ENCODE data around the gene DCP1B.

DCP1B gene

DNA sequence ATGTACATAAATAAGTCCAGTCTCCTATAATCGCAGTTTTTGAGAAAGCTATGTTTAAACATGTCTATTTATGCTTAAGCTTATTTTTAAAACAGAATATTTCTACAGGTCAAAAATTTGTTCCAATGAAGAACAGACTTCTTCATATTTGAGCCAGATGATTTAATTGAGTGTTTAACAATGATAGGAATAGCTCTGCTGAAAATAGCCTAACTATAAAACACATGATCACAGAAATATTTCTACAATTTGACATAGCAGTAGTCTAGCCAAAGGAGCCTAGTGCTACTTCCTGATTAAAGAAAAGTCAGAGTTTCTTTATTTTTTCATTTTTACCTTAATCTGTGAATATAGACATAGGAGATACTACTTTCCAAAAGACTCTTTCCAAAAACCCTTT, 29.4 kb downstream of the DCP1B start:
- Histone ChIP-seq H3K4ac (ENCODE audit: low read depth in 1 of 2, low read length in 2 of 2) (no peak overlapping the region), H3K9me3 (ENCODE audit: control insufficient read depth, low read length) (no peaks in the 10 kb centered on the region), H2AK5ac (ENCODE audit: low read length, severe bottlenecking) (no peak overlapping the region), H3K4me2 (ENCODE audit: low read length, poor library complexity, severe bottlenecking) (no peak overlapping the region), H3K27ac (ENCODE audit: low read length, poor library complexity, severe bottlenecking) (no peak overlapping the region), H3K79me1 (replicated peaks; ENCODE audit: low read length, poor library complexity, severe bottlenecking) (peaks cover 6% of the 10 kb centered on the region), H3K9ac (ENCODE audit: low read length) (no peak overlapping the region), H3K4me1 (ENCODE audit: control insufficient read depth, insufficient read depth, low read depth, low read length) (peaks cover 3% of the 10 kb centered on the region), H3K23ac (ENCODE audit: low read length in 2 of 2) (no peak overlapping the region), H3K4me3 (ENCODE audit: insufficient read depth in 1 of 2, low read depth in 1 of 2, low read length in 2 of 2) (no peak overlapping the region), H2BK5ac (ENCODE audit: low read depth, low read length, poor library complexity, severe bottlenecking) (no peak overlapping the region), H4K91ac (ENCODE audit: low read length) (no peak overlapping the region), H3K18ac (ENCODE audit: low read depth in 1 of 2, low read length in 2 of 2) (no peak overlapping the region), H2BK12ac (ENCODE audit: low read length in 2 of 2) (no peak overlapping the region), H3K36me3 (ENCODE audit: control insufficient read depth in 1 of 2, insufficient read depth in 2 of 2, low read depth in 1 of 2, low read length in 2 of 2) (peaks cover 4 to 6% of the 10 kb centered on the region in 2 experiments), H3K27me3 (ENCODE audit: control insufficient read depth in 1 of 2, insufficient read depth in 1 of 2, low read length in 2 of 2) (no peaks in the 10 kb centered on the region), H2AFZ (ENCODE audit: low read depth, low read length) (no peak overlapping the region), H2BK120ac (ENCODE audit: low read depth, low read length) (no peak overlapping the region), H2BK15ac (ENCODE audit: low read depth, poor library complexity, severe bottlenecking) (no peak overlapping the region), H4K8ac (ENCODE audit: low read length) (no peak overlapping the region), H3K14ac (ENCODE audit: low read length in 2 of 2) (no peak overlapping the region)
- DNase-seq = no peak
- WGBS = no CpG with 5 or more reads among the region's 1 CpG

DNA sequence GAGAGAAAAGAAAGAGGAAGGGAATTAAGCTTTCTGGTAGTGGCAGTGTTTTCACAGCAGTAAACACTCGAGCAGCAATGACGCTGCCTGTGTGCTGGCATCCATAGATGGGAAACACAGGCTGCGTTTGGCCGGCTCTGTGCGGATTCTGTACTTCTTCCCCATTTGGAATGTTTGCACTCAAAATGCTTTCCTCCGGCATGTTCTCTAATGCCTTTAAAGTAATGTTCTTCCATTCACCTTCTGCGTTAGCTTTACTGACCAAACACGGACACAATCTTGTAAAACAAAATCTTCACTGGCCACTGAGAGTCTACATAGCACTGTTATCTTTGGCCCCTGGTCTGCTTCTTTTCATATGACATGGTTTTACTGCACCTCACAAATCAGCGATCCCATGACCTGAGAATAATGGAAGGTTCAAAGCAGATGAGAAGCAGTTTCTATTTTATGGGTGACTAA, 31.4 kb downstream of the DCP1B start:
- DNase-seq = peak; percentile 71
- H3K23ac ChIP-seq (ENCODE audit: low read length in 2 of 2) = no peak overlapping the region
- H2BK120ac ChIP-seq (ENCODE audit: low read depth, low read length) = no peak overlapping the region
- H3K18ac ChIP-seq (ENCODE audit: low read depth in 1 of 2, low read length in 2 of 2) = no peak overlapping the region
- H3K27me3 ChIP-seq (ENCODE audit: control insufficient read depth in 1 of 2, insufficient read depth in 1 of 2, low read length in 2 of 2) = no peaks in the 10 kb centered on the region
- peak overlapping the region in 1 of 2 experiments; percentile 56 for H3K4me3 ChIP-seq (ENCODE audit: insufficient read depth in 1 of 2, low read depth in 1 of 2, low read length in 2 of 2)
- H3K4me2 ChIP-seq (ENCODE audit: low read length, poor library complexity, severe bottlenecking) = no peak overlapping the region
- no peak overlapping the region for H2BK5ac ChIP-seq (ENCODE audit: low read depth, low read length, poor library complexity, severe bottlenecking)
- no peak overlapping the region for H4K91ac ChIP-seq (ENCODE audit: low read length)
- H3K27ac ChIP-seq (ENCODE audit: low read length, poor library complexity, severe bottlenecking) = peak overlapping the region; percentile 40
- H2AK5ac ChIP-seq (ENCODE audit: low read length, severe bottlenecking) = no peak overlapping the region
- H3K9me3 ChIP-seq (ENCODE audit: control insufficient read depth, low read length) = no peaks in the 10 kb centered on the region
- WGBS = 3% methylated on average over 8 of the region's 9 CpGs
- H3K14ac ChIP-seq (ENCODE audit: low read length in 2 of 2) = no peak overlapping the region
- peaks cover 12% of the 10 kb centered on the region for H3K79me1 ChIP-seq (replicated peaks; ENCODE audit: low read length, poor library complexity, severe bottlenecking)
- peak overlapping the region; percentile 77 for H3K9ac ChIP-seq (ENCODE audit: low read length)
- H4K8ac ChIP-seq (ENCODE audit: low read length) = peak overlapping the region; percentile 62
- H2AFZ ChIP-seq (ENCODE audit: low read depth, low read length) = no peak overlapping the region
- no peak overlapping the region for H3K4ac ChIP-seq (ENCODE audit: low read depth in 1 of 2, low read length in 2 of 2)
- H3K36me3 ChIP-seq (ENCODE audit: control insufficient read depth in 1 of 2, insufficient read depth in 2 of 2, low read depth in 1 of 2, low read length in 2 of 2) = peaks cover 0 to 6% of the 10 kb centered on the region in 2 experiments
- no peak overlapping the region for H2BK12ac ChIP-seq (ENCODE audit: low read length in 2 of 2)
- H2BK15ac ChIP-seq (ENCODE audit: low read depth, poor library complexity, severe bottlenecking) = no peak overlapping the region
- H3K4me1 ChIP-seq (ENCODE audit: control insufficient read depth, insufficient read depth, low read depth, low read length) = no peaks in the 10 kb centered on the region

DNA sequence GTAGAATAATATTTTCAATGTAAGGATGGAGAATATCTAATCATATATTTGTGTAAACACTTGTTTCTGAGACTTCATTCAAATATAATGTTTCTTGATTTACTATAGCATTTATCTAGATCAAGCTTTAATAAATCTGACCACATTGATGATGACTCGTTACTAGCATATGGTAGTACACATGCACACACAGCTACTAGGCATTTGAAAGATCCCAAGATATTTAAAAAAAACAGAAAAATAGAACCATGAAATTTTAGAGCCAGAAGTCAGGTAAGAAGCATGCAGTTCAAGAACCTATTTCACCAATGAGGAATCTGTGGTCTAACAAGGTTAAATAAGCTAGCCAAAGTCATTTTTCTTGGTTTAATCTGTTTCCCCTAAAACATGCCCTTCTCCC, 32.0 kb downstream of the DCP1B start:
- no peak overlapping the region for H3K4ac ChIP-seq (ENCODE audit: low read depth in 1 of 2, low read length in 2 of 2)
- no peak overlapping the region for H2BK12ac ChIP-seq (ENCODE audit: low read length in 2 of 2)
- no peak overlapping the region for H3K4me3 ChIP-seq (ENCODE audit: insufficient read depth in 1 of 2, low read depth in 1 of 2, low read length in 2 of 2)
- no peak overlapping the region for H2BK120ac ChIP-seq (ENCODE audit: low read depth, low read length)
- H3K27ac ChIP-seq (ENCODE audit: low read length, poor library complexity, severe bottlenecking) = no peak overlapping the region
- no peak overlapping the region for H3K14ac ChIP-seq (ENCODE audit: low read length in 2 of 2)
- peak overlapping the region; percentile 77 for H3K9ac ChIP-seq (ENCODE audit: low read length)
- no peaks in the 10 kb centered on the region for H3K9me3 ChIP-seq (ENCODE audit: control insufficient read depth, low read length)
- 17% methylated on average over 1 of the region's 1 CpG for WGBS
- H2AK5ac ChIP-seq (ENCODE audit: low read length, severe bottlenecking) = no peak overlapping the region
- no peak overlapping the region for H4K8ac ChIP-seq (ENCODE audit: low read length)
- H3K23ac ChIP-seq (ENCODE audit: low read length in 2 of 2) = no peak overlapping the region
- no peak overlapping the region for H2AFZ ChIP-seq (ENCODE audit: low read depth, low read length)
- peak; percentile 42 for DNase-seq
- H3K18ac ChIP-seq (ENCODE audit: low read depth in 1 of 2, low read length in 2 of 2) = no peak overlapping the region
- peaks cover 0 to 11% of the 10 kb centered on the region in 2 experiments for H3K36me3 ChIP-seq (ENCODE audit: control insufficient read depth in 1 of 2, insufficient read depth in 2 of 2, low read depth in 1 of 2, low read length in 2 of 2)
- H3K79me1 ChIP-seq (replicated peaks; ENCODE audit: low read length, poor library complexity, severe bottlenecking) = peaks cover 12% of the 10 kb centered on the region
- H4K91ac ChIP-seq (ENCODE audit: low read length) = no peak overlapping the region
- H2BK15ac ChIP-seq (ENCODE audit: low read depth, poor library complexity, severe bottlenecking) = no peak overlapping the region
- H2BK5ac ChIP-seq (ENCODE audit: low read depth, low read length, poor library complexity, severe bottlenecking) = no peak overlapping the region
- no peaks in the 10 kb centered on the region for H3K27me3 ChIP-seq (ENCODE audit: control insufficient read depth in 1 of 2, insufficient read depth in 1 of 2, low read length in 2 of 2)
- H3K4me1 ChIP-seq (ENCODE audit: control insufficient read depth, insufficient read depth, low read depth, low read length) = no peaks in the 10 kb centered on the region
- H3K4me2 ChIP-seq (ENCODE audit: low read length, poor library complexity, severe bottlenecking) = no peak overlapping the region

DNA sequence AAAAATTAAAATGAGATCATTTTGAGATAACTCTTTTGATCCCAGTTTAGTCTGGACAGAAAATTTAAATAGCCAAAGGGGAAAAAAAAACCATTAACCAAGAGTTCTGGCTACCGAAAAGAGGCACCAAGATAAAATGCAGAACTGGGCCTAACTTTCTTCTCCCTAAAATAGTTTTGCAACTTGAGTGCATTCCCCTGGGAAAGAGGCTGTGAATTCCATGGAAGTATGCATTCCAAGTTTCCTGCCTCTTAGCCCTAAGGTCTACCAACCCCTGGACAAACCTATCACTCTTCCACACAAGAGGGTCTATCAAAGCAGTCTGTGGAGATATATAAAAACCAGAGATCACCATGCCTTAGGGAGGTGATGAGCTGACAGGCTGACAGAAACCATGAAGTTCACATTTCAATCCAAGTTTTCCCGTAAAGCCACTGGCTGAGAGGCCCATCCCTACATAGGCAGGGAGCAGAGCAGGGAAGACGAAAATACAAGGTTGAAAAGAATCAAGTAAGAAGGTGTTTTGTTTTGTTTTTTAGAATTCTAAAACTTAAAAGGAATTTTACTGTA, 33.8 kb downstream of the DCP1B start:
- no peak overlapping the region for H3K27ac ChIP-seq (ENCODE audit: low read length, poor library complexity, severe bottlenecking)
- no peaks in the 10 kb centered on the region for H3K27me3 ChIP-seq (ENCODE audit: control insufficient read depth in 1 of 2, insufficient read depth in 1 of 2, low read length in 2 of 2)
- H3K23ac ChIP-seq (ENCODE audit: low read length in 2 of 2) = no peak overlapping the region
- H2BK120ac ChIP-seq (ENCODE audit: low read depth, low read length) = no peak overlapping the region
- no peak for DNase-seq
- H2BK12ac ChIP-seq (ENCODE audit: low read length in 2 of 2) = no peak overlapping the region
- no peak overlapping the region for H2AFZ ChIP-seq (ENCODE audit: low read depth, low read length)
- peaks cover 16% of the 10 kb centered on the region for H3K79me1 ChIP-seq (replicated peaks; ENCODE audit: low read length, poor library complexity, severe bottlenecking)
- no peaks in the 10 kb centered on the region for H3K4me1 ChIP-seq (ENCODE audit: control insufficient read depth, insufficient read depth, low read depth, low read length)
- H3K9me3 ChIP-seq (ENCODE audit: control insufficient read depth, low read length) = no peaks in the 10 kb centered on the region
- H3K4me2 ChIP-seq (ENCODE audit: low read length, poor library complexity, severe bottlenecking) = no peak overlapping the region
- no peak overlapping the region for H3K4ac ChIP-seq (ENCODE audit: low read depth in 1 of 2, low read length in 2 of 2)
- no peak overlapping the region for H2AK5ac ChIP-seq (ENCODE audit: low read length, severe bottlenecking)
- no peak overlapping the region for H2BK5ac ChIP-seq (ENCODE audit: low read depth, low read length, poor library complexity, severe bottlenecking)
- no peak overlapping the region for H3K4me3 ChIP-seq (ENCODE audit: insufficient read depth in 1 of 2, low read depth in 1 of 2, low read length in 2 of 2)
- no peak overlapping the region for H2BK15ac ChIP-seq (ENCODE audit: low read depth, poor library complexity, severe bottlenecking)
- no peak overlapping the region for H4K8ac ChIP-seq (ENCODE audit: low read length)
- no peak overlapping the region for H3K14ac ChIP-seq (ENCODE audit: low read length in 2 of 2)
- H3K9ac ChIP-seq (ENCODE audit: low read length) = no peak overlapping the region
- H4K91ac ChIP-seq (ENCODE audit: low read length) = no peak overlapping the region
- 73% methylated on average over 3 of the region's 3 CpGs for WGBS
- no peak overlapping the region for H3K18ac ChIP-seq (ENCODE audit: low read depth in 1 of 2, low read length in 2 of 2)
- H3K36me3 ChIP-seq (ENCODE audit: control insufficient read depth in 1 of 2, insufficient read depth in 2 of 2, low read depth in 1 of 2, low read length in 2 of 2) = peaks cover 3 to 27% of the 10 kb centered on the region in 2 experiments

All from mesenchymal stem cell (in vitro differentiated cells and primary cell).